Measurements from ENCODE around the gene TMEM123.
A peak's percentile ranks its signal among the peaks of the same experiment; 100 is the strongest.

TMEM123 gene, protein sequence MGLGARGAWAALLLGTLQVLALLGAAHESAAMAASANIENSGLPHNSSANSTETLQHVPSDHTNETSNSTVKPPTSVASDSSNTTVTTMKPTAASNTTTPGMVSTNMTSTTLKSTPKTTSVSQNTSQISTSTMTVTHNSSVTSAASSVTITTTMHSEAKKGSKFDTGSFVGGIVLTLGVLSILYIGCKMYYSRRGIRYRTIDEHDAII

DNA sequence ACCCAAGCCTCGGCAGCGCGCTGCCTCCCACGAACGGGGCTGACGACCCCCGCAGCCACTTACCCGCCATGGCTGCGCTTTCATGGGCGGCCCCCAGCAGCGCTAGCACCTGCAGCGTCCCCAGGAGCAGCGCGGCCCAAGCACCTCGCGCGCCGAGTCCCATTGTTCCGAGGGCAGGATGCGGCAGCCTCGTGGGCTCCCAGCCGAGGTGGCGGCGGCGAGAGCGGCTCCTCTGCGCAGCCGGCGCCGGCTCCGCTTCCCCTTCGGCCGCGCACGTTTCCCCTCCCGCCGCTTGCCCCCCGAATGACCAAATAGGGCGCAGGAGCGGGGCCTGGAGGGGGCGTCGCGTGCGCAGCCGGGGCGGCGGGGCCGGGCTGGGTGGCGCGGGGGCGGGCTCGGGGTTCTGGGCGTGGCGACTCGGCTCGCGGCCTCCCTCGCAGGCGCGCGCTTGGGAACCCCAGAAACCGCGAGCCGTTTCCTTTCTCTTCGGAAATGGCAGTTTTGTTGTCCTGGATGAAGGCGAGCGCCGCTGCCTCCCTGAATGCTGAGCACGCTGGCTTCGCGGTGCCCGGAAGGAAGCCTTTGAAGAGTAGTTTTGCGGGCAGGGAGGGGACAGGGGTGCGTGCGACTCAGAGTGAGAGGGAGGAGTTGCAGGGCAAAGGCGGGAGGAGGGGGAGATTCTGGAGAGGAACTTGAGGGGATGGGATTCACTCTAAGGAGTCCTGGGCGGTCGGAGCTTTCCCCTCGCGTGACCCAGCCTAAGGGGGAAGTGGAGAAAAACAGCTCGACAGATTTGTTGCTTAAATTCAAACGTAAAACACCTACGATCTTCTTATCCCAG lies at the start of gene TMEM123:
Gene TMEM123, minus strand, starts transcription at position 305 of the 841 bp plus-strand sequence. Its CDS starts 142 bp downstream, at position 163.
- DNase-seq, result peak; percentile 65 to 91

DNA sequence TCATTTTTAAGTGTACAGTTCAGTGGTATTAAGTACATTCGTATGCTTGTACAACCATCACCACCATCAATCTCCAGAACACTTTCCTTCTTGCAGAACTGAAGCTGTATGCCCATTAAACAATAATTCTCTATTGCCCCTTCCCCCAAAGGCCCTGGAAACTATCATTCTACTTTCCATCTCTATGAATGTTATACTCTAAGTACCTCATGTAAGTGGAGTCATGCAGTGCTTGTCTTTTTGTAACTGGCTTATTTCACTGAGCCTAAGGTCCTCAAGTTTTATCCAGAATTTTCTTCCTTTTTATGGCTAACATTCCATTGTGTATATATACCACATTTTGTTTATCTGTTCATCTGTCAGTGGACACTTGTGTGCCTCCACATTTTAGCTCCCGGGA lies 48.3 kb upstream of the TMEM123 start:
- DNase-seq, result no peak

DNA sequence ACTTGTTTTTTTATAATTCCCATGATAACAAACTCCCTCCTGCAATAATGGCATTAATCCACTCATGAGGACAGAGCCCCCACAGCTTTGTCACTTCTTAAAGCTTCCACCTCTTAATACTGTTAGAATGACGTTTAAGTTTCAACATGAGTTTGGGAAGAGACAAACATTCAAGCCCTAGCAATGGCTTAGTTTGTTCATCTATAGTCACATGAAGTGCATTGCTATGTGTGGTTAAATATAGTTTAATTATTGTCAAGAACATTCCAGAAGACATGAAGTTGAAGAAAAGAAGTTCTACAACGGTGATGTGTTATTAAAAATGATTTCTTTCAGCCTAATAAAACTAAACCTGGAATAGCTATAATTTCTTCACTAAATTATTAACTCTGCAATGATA lies 47.4 kb upstream of the TMEM123 start:
- no peak for DNase-seq

DNA sequence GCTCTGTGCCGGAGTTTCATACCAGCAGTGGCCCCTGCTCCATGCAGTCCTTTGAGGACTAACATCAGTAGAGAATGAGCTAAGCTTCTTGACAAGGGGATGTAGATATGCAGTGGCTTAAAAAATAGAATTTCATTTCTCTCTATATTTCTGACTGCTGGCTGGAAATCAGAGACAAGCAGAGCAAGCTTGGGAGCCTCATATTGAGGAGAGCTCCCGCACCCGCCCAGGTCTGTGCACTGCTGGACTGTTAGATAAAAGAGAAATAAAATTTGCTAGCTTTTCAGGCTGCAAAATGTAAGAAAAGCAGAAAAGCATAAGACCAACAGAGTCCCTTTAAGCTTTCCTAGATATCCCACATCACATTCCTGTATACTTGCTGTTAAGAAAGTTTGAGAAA lies 46.6 kb upstream of the TMEM123 start:
- no peak for DNase-seq

DNA sequence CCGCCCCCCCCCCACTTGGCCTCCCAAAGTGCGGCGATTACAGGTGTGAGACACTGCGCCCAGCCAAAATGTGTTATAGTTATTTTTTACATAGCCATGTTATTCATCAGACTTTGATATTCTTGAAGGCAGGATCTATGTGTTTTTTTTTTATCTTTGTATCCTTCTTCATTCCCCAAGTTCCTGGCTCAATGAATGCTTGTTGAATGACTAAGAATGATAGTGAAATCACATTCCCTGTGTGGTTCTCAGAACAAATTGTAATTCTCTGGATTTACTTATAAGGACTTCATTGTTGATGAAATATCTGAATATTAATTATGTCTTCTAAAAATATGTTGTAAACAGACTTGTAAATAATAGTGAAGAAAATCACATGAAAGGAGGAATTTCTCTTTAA lies 44.5 kb upstream of the TMEM123 start:
- DNase-seq, result no peak

DNA sequence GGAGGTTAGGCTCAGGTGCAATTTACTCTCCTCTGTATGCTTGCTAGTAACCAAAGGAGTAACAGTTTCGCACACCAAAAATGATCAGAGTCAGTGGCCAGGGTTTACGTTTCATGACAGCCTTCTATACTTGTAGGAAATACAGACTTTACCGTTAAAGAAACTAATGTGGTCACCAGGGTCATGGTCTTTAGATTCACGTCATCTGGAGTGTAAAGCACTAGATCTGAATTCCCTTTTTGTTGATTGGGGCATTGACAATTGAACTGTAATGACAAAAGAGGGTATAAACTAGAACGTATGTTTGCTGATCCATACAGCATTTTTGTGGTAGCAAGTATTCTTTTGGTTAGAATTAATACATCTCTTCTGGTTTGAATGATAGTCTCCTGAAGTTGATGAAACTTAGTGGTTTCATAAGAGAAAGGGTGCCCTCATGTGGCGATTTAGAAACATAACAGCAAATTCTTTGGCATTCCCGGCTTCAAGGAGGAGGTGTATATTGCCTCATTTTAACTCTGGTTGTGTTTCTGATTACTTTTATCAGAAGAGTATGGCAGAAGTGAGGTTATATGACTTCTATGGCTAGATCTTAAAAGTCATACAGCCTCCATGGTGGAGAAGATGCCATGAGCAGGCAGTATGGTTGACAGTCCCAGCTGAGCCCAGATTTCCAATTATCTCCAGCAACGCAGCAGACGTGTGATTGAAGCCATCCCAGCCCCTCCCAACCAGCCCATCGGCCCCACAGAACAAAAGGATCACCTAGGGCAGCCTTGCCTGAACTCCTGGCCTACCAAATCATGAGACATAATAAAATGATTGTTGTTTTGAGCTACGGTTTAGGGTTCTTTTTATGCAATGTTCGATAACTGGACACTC lies 42.8 kb upstream of the TMEM123 start:
- peak in 1 of 2 donors; percentile 58 for DNase-seq

DNA sequence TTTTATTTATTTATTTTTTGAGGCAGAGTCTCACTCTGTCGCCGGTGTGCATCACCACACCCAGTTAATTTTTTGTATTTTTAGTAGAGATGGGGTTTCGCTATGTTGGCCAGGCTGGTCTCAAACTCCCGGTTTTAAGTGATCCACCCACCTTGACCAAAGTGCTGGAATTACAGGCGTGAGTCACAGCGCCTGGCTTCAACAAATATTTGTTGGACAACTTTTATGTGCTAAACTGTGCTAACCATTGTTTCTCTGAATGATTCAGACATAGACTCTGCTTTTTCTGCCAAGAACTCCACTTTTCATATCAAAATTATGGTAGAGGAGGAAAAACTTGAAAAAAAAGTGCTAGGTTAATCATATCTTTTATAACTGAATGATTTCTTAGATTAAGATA lies 41.7 kb upstream of the TMEM123 start:
- no peak for DNase-seq

DNA sequence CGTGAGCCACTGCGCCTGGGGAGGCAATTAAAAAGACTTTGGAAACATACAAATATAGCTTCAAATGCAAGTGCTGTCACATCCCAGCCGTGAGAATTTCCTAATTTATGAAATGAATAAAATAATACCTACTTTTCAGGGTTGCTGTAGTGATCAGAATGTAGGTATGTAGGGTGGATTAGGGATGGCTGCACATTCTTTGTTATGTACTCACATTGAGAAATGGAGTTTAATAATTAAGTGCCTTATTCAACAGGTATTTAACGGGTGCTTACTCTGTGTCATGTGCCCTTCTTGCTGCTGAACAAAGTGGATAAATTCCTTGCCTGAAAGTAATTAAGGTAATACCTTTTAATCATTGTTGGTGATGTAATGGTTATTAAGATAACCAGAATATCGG lies 41.0 kb upstream of the TMEM123 start:
- no peak for DNase-seq

DNA sequence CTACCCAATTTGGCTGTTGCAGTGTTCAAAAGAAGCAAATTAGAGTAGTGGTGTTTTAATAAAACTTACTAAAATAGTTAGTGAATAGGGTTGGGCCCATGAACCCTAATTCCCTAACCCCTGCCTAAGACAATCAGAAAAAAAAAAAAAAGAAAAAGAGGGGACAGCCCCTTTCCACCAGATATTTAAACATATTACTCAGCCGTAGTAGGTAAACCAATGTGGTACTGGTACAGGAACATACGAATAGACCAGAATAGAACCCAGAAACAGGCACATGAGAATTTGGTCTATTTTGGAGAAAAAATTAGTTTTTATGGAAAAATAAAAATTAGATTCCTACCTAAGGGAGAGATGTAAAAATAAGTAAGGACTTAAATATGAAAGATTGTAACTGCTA lies 39.4 kb upstream of the TMEM123 start:
- no peak for DNase-seq

DNA sequence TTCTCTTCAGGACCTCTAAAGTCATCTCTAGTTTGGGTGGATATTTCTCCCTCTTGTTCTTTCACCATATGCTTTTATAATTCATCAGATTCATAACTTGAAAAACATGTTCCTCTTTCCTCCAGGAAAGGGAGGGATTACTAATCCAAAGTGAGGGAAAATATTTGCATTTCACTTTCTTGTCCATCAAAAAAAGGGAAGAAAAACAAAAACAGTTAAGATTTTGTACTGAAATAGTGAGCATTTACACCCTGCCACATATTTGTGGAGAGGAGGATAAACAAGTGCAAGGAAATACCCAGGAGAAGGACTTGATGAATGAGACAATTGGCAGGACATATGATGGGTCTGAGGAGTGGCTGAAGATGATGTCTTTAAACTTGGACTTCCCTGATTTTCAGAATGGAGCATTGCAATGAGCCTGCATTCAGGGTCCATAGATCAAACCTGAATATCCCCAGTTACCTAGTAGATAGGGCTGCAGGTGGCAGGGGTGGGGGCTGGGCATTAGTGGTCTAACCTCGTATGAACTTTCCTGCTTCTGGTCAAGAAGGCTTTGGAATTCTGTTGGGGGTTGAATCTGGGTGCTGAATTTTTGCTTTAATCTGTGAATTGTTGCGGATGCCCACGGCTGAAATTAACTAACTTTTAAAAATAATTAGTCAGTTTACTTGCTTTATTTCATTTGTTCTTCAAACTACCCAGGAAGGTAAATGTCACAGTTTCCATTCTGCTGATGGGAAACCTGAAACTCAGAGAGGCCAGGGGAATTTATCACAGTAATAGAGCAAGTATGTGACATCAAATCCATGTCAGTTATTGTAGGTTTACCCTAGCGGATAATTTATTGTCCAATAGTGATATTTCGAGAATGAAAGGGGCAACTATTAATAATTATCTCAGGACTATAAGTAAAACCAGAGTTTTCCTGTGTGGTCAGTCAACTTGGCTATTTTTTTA lies 36.9 kb upstream of the TMEM123 start:
- no peak for DNase-seq

DNA sequence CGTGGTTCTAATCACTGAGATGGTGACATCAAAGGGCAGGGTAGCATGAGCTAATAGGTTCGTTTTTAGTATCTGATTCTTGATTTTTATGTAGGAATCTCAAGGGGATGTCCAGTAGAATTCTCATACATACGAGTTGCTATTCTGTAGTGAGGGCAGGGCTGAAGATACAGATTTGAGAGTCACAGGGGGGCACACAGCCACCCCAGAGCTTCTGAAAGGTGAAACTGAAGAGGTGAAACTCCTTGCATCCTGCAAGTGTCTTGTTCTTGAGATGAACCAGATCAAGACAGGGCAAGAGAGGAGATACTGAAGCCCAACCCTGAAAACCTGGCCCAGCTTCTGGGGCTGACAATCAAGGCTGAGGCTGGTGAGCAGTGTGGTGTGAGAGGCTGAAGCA lies 35.6 kb upstream of the TMEM123 start:
- DNase-seq, result no peak

DNA sequence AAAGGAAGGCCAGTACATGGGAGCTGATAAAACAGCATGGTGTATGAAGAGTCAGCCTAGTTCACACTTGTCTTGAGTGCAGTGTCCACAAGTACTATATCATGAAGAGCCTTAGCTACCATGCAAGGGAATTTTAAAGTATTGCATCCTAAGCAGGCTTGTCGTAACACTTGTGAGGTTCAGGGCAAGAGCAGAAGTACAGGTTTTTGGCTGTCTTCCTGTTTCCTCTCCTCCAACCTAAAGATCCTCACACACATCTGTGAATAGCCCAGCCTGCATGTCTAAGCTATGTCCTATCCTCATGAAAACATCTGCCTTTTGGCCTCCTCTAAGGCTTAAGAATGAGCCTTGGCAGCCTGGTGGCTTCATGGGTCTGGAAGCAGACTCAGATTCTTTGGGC lies 34.6 kb upstream of the TMEM123 start:
- no peak for DNase-seq

DNA sequence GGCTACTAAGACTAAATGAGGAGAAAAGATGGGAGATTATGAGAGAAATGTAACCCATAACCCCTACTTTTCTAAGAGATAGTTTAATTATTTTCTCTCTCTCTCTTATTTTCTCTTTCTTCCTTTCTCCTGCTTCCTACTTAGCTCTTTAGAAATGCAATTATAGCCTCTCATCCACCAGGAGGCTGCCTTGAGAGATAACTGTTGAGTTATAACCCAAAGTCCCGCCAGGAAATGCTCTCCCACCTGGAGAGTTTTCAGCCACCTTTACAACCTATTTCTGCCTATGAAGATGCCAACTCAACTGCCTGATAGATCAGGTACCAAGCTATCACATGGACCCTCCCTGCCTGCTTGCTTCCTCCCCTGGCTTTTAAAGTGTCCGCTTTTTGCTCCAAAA lies 34.0 kb upstream of the TMEM123 start:
- no peak for DNase-seq

DNA sequence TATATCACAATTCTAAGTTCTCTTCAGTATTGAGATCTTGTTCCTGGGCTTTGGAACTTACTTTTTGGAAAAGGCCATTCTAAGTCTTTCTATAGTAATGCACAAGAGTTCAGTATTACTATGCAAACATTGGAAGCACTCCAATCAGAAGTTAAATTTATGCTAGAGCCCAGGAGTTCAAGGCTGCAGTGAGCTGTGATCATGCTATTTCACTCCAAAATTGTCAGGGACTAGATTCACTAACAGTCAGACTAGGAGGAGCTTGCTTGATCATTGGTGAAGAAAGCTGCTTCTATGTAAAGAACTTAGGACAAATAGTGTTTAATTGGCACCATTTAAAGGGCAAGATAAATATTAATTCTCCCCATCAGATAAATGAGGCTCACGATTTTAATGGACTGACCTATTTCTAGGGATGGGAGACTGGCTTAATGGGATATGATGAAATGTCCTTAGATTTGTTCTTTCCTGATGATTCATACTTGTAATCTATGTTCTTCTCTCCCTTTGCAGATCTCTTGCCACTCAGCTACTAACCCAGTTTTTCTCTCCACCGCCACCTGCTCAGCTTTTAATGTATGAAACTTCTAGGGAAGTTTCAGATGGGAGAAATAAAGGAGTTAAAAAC lies 32.6 kb upstream of the TMEM123 start:
- DNase-seq, result no peak

DNA sequence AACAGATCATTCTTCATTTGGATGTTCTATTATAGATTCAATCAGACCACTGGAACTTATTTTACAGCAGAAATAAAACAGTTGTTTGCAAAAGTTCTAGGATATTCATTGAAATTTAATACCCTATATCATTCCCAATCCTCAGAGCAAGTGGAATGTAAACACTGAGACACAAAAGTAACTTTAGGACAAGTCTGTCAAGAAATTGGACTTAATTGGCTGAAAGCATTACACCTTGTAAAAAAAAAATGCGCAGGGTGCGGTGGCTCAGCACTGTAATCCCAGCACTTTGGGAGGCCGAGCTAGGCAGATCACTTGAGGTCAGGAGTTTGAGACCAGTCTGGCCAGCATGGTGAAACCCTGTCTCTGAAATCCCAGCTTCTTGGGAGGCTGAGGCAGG lies 29.9 kb upstream of the TMEM123 start:
- no peak for DNase-seq

DNA sequence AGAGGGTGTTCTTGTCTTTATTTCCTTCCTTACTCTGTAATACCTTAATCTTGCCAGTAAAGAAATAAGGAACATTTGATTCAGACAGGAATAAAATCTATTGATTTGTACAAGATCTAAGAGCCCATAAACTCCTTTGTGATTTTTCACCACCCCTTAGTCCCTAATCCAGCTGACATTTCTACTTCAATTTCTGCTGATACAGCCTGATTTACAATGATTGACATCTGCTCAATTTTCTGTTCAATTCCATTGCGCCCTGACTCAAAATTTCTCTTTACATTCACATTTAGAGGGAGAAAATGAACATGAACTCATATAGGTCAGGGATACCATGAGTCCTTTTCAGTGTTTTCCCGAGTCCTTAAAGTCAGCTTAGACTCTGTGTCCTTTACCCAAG lies 27.2 kb upstream of the TMEM123 start:
- no peak for DNase-seq

DNA sequence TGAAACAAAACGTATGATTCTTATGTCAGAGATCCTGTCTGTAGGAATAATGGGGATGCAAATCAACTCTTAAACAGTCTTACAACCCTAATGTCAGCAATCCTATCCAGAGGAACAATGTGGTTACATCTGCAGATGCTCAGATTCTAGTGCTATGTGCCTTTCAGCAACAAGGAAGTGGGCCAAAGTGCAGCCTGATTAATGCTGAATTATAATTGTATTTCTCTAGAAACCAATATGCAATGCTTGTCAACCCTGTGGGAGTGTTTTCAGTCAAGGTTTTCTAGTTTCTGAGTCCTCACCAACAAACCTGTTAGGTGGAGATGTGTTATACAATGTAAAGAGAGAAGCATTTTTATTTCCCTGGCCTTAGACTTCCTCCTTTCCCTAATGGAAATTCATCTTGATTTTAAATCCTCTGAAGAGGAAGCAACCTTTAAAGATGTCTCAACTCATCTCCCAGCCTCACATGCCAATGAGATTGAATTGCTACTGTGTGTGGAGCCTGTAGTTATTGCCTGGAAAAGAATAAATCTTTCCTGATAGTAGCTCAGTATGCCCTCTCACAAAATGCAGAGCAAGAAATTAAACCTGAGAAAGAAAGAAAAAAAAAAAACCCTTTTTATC lies 26.2 kb upstream of the TMEM123 start:
- DNase-seq, result no peak

DNA sequence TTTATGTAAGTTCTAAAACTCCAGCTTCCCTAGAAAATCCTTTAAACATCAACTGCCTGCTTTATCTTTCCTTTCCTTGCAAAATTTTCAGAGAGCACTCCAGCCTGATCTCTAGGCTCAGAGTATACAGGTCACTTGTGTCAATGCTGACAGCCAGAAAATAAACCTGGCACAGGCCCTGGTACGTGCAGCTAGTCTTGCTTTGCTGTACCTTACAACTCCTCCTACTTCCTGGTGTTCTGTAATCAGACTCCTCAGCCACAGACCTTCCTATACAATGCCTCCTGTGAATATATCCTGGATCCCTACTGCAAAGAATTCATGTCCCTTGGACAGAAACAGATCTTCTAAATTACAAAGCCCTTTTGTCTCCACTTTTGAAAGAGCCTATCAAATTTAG lies 24.2 kb upstream of the TMEM123 start:
- DNase-seq, result peak in 1 of 2 donors; percentile 13

DNA sequence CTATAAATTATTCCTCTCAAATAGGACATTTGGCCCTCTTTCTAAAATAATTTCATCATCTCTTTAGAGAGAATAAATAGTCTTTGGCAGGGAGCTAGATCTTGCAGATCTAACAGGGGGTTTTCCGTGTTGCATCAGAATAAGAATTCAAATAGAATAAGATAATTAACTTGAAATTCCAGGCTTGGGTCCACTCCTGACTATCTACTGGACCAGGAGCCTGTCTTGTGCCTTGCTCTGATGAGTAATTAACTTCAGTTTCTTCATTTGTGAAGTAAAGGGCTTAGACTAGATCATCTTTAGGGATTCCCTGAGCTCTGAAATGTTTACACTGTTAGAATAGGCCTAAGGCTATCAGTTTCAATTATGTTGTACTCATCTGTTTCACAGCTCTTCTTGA lies 23.5 kb upstream of the TMEM123 start:
- DNase-seq, result no peak

DNA sequence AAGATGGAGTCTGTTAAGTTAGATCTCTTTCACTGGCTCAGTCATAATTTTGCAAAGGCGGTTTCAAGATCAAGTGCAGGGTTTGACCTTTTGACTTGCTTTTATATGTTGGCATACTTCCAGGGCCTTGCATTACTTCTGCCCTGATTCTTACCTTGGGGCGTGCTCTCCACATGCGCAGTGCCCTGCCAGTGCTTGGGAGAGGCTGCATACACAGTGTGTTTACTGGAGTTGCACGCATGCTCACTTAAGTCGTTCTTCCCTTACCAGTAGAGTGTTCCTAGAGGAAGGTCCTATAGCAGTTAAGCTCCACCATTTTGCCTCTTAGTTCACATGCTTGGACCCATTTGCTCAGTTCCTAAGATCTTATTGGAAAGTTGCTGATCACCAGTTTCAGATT lies 21.0 kb upstream of the TMEM123 start:
- DNase-seq, result no peak

DNA sequence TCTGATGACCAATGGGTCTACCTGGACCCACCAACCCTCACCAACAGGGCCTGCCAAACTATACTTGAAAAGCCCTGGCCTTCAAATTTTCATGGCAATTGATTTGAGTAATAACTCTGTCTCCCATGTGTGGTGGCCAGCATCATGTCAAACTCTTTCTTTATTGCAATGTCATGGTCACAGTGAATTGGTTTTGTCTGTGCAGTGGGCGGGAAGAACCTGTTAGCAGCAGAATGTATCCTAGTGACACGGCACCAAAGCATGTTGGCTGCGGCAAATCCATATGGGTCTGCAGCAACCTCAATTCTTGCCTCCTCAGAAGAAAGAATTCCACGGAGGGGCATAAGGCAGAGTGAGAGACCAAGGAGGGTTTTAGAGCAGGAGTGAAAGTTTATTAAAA lies 19.6 kb upstream of the TMEM123 start:
- DNase-seq, result no peak
